Keratinocyte (primary cell): ENCODE measurements around the gene CLCA4.

Experiments used
- EZH2 ChIP-seq: IDR thresholded peaks from one replicate; pipeline ENCODE4 v1.6.1; 2012; ENCODE audit warnings: inconsistent platforms, mild to moderate bottlenecking, low read length, moderate library complexity
- TF ChIP-seq, protein P1 (sequence below), 3 experiments: IDR thresholded peaks in 1 of 3; conservative IDR thresholded peaks in 1 of 3; optimal IDR thresholded peaks in 1 of 3; 2 replicates in 2 of 3; 3 replicates in 1 of 3; pipeline versions ENCODE3 to v1.5.1; 2011; ENCODE audit warnings: low read length in 3 of 3, mild to moderate bottlenecking in 3 of 3, moderate library complexity in 2 of 3, control low read depth in 1 of 3, inconsistent platforms in 1 of 3; ENCODE audit not compliant: insufficient read depth in 2 of 3; ENCODE audit errors: extremely low read depth in 1 of 3

DNA sequence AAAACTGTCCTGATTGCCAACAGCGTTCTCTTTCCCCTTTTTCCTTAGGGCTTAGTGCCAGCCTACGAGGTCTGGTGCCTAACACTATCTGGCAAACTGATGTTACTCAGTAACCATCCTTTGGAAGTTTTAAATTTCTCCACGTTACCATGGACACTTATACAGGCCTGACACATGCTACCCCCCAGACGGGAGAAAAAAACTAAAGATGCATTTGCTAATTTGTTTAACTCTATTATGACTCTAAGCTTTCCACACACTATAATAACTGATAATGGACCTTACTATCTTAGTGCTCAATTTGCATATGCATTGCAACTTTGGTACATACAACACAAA, 41.3 kb upstream of the CLCA4 start:
- TF ChIP-seq, protein P1, sequence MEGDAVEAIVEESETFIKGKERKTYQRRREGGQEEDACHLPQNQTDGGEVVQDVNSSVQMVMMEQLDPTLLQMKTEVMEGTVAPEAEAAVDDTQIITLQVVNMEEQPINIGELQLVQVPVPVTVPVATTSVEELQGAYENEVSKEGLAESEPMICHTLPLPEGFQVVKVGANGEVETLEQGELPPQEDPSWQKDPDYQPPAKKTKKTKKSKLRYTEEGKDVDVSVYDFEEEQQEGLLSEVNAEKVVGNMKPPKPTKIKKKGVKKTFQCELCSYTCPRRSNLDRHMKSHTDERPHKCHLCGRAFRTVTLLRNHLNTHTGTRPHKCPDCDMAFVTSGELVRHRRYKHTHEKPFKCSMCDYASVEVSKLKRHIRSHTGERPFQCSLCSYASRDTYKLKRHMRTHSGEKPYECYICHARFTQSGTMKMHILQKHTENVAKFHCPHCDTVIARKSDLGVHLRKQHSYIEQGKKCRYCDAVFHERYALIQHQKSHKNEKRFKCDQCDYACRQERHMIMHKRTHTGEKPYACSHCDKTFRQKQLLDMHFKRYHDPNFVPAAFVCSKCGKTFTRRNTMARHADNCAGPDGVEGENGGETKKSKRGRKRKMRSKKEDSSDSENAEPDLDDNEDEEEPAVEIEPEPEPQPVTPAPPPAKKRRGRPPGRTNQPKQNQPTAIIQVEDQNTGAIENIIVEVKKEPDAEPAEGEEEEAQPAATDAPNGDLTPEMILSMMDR (optimal IDR thresholded peaks at IDR 0.05 in 1 of 3, IDR thresholded peaks at IDR 0.05 in 1 of 3, conservative IDR thresholded peaks at IDR 0.05 in 1 of 3; ENCODE audit: extremely low read depth in 1 of 3, insufficient read depth in 2 of 3, low read length in 3 of 3), result no peak
- no peak for TF ChIP-seq EZH2
